Astrocyte of the cerebellum (primary cell): ENCODE results near the gene IPO5.
"Not testable (repeated sequence)": the region's sequence is repeated elsewhere in the genome, so short reads cannot be mapped to it uniquely, and the experiment has no call there.

Source experiments
- DNase-seq: peaks from one replicate; pipeline ENCODE4 v3.0.0-alpha.2; 2011; ENCODE audit warnings: low read depth
- H3K4me3 ChIP-seq: 2 replicates; pipeline ENCODE4 v1.5.1; 2011; ENCODE audit warnings: mild to moderate bottlenecking, low read depth, low read length, moderate library complexity
- in situ Hi-C: cut with HindIII; loops from 2 replicates; pipeline ENCODE4 v1.10.0; 2017; ENCODE audit warnings: low sequenced_read_pairs
- TF ChIP-seq, protein P1 (sequence below): IDR thresholded peaks from 2 replicates; pipeline ENCODE4 v1.5.1; 2012; ENCODE audit warnings: low read length, low read depth, moderate library complexity, mild to moderate bottlenecking; ENCODE audit errors: missing control alignments

IPO5 gene

DNA sequence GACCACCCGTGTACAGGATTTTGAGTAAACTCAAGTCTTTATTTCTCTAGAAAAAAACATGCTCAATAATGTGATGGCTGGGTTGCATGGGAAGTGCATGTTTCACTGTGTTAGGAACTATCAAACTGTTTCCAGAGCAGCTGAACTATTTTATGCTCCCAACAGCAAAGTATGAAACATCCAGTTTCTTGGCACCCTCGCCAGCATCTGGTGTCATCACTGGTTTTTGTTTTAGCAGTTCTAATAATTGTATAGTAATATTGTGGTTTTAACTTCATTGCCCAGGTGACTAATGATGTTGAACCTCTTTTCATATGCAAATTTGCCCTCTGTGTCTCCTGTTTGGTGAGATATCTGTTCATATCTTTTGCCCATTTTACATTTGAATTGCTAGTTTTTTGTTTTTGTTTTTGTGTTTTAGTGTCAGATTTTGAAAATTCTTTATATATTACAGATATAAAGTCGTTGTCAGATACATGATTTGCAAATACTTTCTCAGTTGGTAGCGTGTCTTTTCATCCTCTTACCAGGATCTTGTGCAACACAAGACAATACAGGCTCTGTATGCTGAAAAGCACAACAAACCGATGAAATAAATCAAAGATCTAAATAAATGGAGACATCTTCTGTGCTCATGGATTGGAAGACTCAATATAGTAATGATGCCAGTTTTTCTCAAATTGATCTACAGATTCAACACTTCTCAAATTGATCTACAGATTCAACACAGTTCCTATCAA is 87.8 kb downstream of the IPO5 start:
- TF ChIP-seq, protein P1, sequence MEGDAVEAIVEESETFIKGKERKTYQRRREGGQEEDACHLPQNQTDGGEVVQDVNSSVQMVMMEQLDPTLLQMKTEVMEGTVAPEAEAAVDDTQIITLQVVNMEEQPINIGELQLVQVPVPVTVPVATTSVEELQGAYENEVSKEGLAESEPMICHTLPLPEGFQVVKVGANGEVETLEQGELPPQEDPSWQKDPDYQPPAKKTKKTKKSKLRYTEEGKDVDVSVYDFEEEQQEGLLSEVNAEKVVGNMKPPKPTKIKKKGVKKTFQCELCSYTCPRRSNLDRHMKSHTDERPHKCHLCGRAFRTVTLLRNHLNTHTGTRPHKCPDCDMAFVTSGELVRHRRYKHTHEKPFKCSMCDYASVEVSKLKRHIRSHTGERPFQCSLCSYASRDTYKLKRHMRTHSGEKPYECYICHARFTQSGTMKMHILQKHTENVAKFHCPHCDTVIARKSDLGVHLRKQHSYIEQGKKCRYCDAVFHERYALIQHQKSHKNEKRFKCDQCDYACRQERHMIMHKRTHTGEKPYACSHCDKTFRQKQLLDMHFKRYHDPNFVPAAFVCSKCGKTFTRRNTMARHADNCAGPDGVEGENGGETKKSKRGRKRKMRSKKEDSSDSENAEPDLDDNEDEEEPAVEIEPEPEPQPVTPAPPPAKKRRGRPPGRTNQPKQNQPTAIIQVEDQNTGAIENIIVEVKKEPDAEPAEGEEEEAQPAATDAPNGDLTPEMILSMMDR = no peak
- in situ Hi-C loops = no loop called here
- H3K4me3 ChIP-seq = no peak overlapping the region
- no peak for DNase-seq

DNA sequence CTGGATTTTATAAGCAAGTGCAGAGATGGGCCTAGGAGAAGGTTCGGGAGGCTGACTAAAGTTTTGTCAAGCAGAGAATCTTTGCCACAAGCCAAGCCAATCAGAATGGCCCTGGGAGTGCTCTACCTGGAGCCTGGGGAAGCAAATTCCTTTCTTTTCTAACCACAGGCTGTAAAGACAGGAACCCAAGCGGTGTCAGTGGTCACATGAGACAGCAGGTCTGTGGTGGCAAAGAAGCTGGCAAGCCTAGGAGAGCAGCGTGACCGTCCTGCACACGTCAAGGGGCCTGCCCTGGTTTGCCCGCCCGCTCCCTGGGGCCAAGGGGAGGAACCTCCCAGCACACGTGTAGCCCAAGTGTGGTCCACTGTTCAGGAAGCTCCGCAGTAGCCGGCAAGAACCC is 90.8 kb downstream of the IPO5 start:
- in situ Hi-C loops = no loop called here
- no peak for DNase-seq
- TF ChIP-seq, protein P1 = no peak
- no peak overlapping the region for H3K4me3 ChIP-seq

DNA sequence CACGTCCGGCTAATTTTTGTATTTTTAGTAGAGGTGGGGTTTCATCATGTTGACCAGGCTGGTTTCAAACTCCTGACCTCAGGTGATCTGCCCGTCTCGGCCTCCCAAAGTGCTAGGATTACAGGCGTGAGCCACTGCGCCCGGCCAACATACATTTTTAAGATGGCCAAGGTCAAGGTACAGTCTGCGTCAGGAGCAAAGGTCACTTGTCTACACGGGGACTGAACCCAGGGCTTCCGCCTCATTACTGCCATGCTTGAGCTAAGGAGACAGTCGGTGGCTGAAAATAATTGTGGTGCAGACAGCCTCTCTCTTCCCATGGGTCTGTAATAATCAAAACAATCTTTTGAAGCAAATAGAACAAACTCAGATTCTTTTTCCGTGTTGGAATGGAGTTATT is 94.3 kb downstream of the IPO5 start:
- H3K4me3 ChIP-seq, in situ Hi-C loops, DNase-seq: not testable (repeated sequence)

DNA sequence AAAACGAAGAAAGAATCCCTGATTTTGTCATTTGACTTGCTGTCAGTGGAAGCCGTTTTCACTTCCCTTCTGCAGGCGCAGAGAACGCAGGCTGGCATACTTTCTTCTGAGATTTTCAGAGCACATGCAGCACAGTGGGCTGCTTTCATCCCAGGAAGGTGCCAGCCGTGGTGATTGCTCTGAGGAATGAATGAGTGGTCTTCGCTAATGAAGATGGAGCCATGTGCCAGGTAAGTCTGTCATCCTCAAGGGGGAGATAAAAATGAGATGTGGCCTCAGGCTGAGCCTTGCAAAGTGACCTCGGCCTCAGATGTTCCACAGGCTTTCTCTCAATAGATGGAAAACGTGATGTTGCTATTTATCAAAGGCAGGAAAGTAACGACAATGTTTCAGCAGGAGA is 94.8 kb downstream of the IPO5 start:
- TF ChIP-seq, protein P1 = no peak
- no peak overlapping the region for H3K4me3 ChIP-seq
- DNase-seq = no peak
- in situ Hi-C loops = no loop called here

DNA sequence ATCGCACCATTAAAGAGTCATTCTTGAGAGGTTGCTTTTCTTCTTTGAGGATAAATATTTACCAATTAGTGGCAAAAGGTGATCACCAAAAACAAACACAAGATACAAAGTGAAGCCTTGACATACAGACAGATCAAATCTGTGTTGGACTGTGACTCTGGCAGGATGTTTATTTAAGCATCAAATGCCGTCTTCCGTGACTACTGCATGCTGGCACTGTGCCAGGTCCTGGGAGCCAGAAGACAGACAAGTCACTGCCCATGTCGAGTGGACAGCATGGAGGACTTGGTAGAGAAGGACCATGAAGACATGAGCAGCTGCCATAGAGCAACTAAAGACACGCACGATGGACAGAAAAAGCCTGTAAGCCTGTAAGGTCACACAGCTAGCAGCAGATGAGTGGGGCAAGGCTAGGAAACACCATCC is 96.6 kb downstream of the IPO5 start:
- TF ChIP-seq, protein P1 = no peak
- H3K4me3 ChIP-seq = no peak overlapping the region
- DNase-seq = no peak
- in situ Hi-C loops = no loop called here

DNA sequence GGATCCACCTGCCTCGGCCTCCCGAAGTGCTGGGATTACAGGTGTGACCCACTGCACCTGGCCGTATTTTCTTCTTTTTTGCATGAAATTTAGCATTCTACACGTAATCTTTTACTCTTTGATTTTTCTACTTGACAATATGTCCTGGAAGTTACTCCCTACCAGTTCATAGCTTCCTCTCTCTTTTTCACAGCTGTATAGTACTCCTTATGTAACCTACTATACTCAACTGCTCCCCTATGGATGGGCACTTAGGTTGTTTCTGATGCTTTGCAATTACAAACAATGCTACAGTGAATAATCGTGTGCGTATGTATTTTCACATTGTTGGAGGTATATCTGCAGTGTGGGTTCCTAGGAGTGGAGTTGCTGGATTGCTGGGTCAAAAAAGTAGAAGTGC is 98.9 kb downstream of the IPO5 start:
- no peak overlapping the region for H3K4me3 ChIP-seq
- DNase-seq = no peak
- TF ChIP-seq, protein P1 = no peak
- in situ Hi-C loops = no loop called here

DNA sequence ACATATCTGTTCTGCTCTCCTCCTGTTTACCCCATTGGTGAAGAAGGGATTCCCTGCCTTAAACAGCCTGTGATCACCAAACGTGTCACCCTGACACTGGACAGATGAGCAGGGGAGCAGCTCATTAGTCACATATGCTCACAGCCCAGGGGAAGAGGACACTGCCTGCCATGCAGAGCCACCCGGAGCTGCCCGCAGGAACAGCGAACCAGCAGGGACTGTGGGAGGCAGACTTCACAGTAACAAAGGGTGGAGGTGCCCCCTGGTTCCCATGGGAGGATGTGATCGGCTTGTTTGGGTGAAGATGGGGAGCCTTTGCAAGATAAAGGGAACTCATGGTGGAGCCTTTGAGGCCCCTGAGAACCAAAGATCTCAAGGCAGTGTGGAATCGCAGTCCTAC is 100.8 kb downstream of the IPO5 start:
- in situ Hi-C loops = no loop called here

More for the DNA sequence above, 100.8 kb downstream of the IPO5 start:
- DNase-seq = no peak
- TF ChIP-seq, protein P1 = no peak
- H3K4me3 ChIP-seq = no peak overlapping the region
